Right atrium auricular region (tissue), 2 donors: Measurements from ENCODE around the gene COG5. TPM values are rescaled to one million over a fixed set of nuclear protein-coding genes. Genes with fewer than 3 reads are reported as not detected.

ENCODE experiments used
- DNase-seq: peaks from one replicate; pipeline ENCODE4 v3.0.0-alpha.2; 2019; ENCODE audit warnings: low spot score
- H3K27ac ChIP-seq, 2 donors: fragments of 200-600 bp; sonication (generic); 1 replicate in 1 of 2; 2 replicates in 1 of 2; pipeline ENCODE4 v1.5.1; 2016 to 2019
- H3K27me3 ChIP-seq, 2 donors: fragments of 200-600 bp; sonication (generic); one replicate each; pipeline versions ENCODE4 v1.5.1 to v1.6.0; 2017 to 2019
- H3K36me3 ChIP-seq: fragments of 200-600 bp; sonication (generic); one replicate; pipeline ENCODE4 v1.5.1; 2016
- H3K4me1 ChIP-seq, 2 donors: fragments of 200-600 bp; sonication (generic); one replicate each; pipeline versions ENCODE4 v1.5.1 to v1.6.0; 2017 to 2019
- H3K4me3 ChIP-seq, 2 donors: fragments of 200-600 bp; sonication (generic); 1 replicate in 1 of 2; 2 replicates in 1 of 2; pipeline ENCODE4 v1.5.1; 2017 to 2019; ENCODE audit warnings: mild to moderate bottlenecking in 1 of 2, moderate library complexity in 1 of 2
- H3K9me3 ChIP-seq, 2 donors: fragments of 200-600 bp; sonication (generic); one replicate each; pipeline ENCODE4 v1.5.1; 2019
- CTCF ChIP-seq, 2 donors: fragments of 200-600 bp; sonication (generic); IDR thresholded peaks; one replicate each; pipeline ENCODE4 v1.5.1; 2019; ENCODE audit warnings: antibody characterized with exemption in 2 of 2
- total RNA-seq, 2 donors: library from RNA; depleted of rRNA; stranded (reverse); fragments of >200 nt; gene quantifications; one replicate each; pipeline ENCODE4 v1.1.0, GENCODE V29; 2016

The COG5 gene
- total RNA-seq, 2 donors from 2014 or later, result 28.0 to 31.8 TPM

GRCh38 chr7:107441581-107442422 lies 121.9 kb downstream of the COG5 start:
- Histone ChIP-seq H3K4me3 (no peak overlapping the region), H3K36me3 (no peaks in the 10 kb centered on the region), H3K27ac (no peak overlapping the region), H3K27me3 (no peaks in the 10 kb centered on the region), H3K4me1 (no peaks in the 10 kb centered on the region), H3K9me3 (no peaks in the 10 kb centered on the region)
- no peak for DNase-seq
- TF ChIP-seq CTCF (IDR thresholded peaks at IDR 0.05), result no peak

DNA sequence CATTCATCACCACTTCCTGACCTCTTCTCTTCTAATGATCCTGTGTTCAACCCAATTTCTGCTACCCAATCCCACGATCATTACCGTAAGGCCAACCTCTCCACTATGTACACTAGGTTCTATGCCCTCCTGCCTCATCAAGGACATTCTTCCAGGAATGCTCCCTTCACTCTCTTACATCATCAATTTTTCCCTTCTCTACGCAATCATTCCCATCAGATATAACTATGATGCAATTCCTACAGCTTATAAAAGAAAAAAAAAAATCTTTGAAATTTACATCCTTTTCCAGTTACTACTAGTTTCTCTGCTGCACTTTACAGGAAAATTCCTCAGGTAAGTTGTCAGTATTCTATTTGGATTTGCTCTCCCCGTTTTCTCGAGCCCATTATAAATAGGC lies 124.7 kb downstream of the COG5 start:
- Histone ChIP-seq H3K27ac (no peak overlapping the region), H3K4me3 (no peak overlapping the region), H3K36me3 (no peaks in the 10 kb centered on the region), H3K9me3 (no peaks in the 10 kb centered on the region), H3K4me1 (no peaks in the 10 kb centered on the region), H3K27me3 (no peaks in the 10 kb centered on the region)
- no peak for TF ChIP-seq CTCF (IDR thresholded peaks at IDR 0.05)
- no peak for DNase-seq

DNA sequence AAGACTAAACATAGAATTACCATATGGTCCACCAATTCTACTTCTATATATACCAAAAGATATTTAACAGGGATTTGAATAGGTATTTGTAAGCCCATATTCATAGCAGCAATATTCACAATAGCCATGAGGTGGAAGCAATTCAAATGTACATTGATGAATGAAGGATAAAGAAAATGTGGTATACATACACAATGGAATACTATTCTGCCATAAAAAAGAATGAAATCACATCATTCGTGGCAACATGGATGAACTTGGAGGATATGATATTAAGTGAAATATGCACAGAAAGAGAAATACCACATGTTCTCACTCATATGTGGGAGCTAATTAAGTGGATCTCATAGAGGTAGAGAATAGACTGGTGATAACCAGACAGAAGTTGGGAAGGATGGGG lies 128.0 kb downstream of the COG5 start:
- DNase-seq, result no peak
- no peaks in the 10 kb centered on the region for H3K4me1 ChIP-seq
- peaks cover 0 to 9% of the 10 kb centered on the region in 2 donors for H3K9me3 ChIP-seq
- H3K4me3 ChIP-seq, result no peak overlapping the region
- no peaks in the 10 kb centered on the region for H3K27me3 ChIP-seq
- H3K27ac ChIP-seq, result no peak overlapping the region
- H3K36me3 ChIP-seq, result no peaks in the 10 kb centered on the region
- no peak for TF ChIP-seq CTCF (IDR thresholded peaks at IDR 0.05)

- Histone ChIP-seq H3K4me3 (no peak overlapping the region), H3K4me1 (peaks cover 0 to 5% of the 10 kb centered on the region in 2 donors)
- no peak for DNase-seq
These were observed 131.5 kb downstream of the COG5 start for GRCh38 chr7:107432261-107432660.

DNA sequence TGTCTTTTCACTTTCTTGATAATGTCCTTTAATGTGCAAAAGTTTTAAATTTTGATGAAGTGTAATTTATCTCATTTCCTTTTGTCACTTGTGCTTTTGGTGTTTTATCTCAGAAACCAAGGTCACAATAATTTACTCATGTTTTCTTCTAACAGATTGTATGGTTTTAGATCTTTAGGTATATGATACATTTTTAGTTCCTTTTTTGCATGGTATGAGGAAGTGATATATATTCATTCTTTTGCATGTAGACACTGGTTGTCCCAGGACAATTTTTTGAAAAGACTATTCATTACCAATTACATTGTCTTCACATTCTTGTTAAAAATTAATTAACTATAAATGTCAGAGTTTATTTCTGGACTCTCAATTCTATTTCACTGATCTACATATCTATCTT lies 133.7 kb downstream of the COG5 start:
- no peak for TF ChIP-seq CTCF (IDR thresholded peaks at IDR 0.05)

More at GRCh38 chr7:107432261-107432660, 131.5 kb downstream of the COG5 start:
- H3K9me3 ChIP-seq, result peaks cover 0 to 9% of the 10 kb centered on the region in 2 donors
- no peaks in the 10 kb centered on the region for H3K27me3 ChIP-seq
- no peaks in the 10 kb centered on the region for H3K36me3 ChIP-seq
- H3K27ac ChIP-seq, result no peak overlapping the region
- TF ChIP-seq CTCF (IDR thresholded peaks at IDR 0.05), result no peak

More for the DNA sequence above, 133.7 kb downstream of the COG5 start:
- Histone ChIP-seq H3K27me3 (no peaks in the 10 kb centered on the region), H3K36me3 (no peaks in the 10 kb centered on the region), H3K27ac (no peak overlapping the region), H3K4me3 (no peak overlapping the region), H3K4me1 (peaks cover 0 to 5% of the 10 kb centered on the region in 2 donors), H3K9me3 (peaks cover 0 to 9% of the 10 kb centered on the region in 2 donors)
- DNase-seq, result no peak
